ENCODE data around the gene CNTN3. TPM values are rescaled to one million over a fixed set of nuclear protein-coding genes. Genes with fewer than 3 reads are reported as not detected.

Gene CNTN3
- total RNA-seq, 1 experiment from 2014 or later: 2.6 TPM

GRCh38 chr3:74613521-74614106 is 845 bp downstream of the CNTN3 start:
- intact Hi-C loops (cut with micrococcal nuclease): loop anchor here (10.0 kb wide), 1 partner anchor 79 kb away; no protein-coding TSS in a partner anchor
- BruUV-seq (replicated peaks): no TSS peak
- H3K9me3 Mint-ChIP-seq (ENCODE audit: unreplicated experiment): no peaks in the 10 kb centered on the region
- peaks cover 14% of the 10 kb centered on the region for H3K4me1 Mint-ChIP-seq (ENCODE audit: insufficient read depth, unreplicated experiment)
- TF ChIP-seq CTCF (IDR thresholded peaks at IDR 0.05; ENCODE audit: unreplicated experiment): no peak
- H3K36me3 Mint-ChIP-seq (ENCODE audit: insufficient read depth, unreplicated experiment): no peaks in the 10 kb centered on the region
- H3K27ac Mint-ChIP-seq (ENCODE audit: low read depth, unreplicated experiment): peak overlapping the region; percentile 36
- peak overlapping the region; percentile 74 for H3K4me3 Mint-ChIP-seq (ENCODE audit: unreplicated experiment)
- no peaks in the 10 kb centered on the region for H3K27me3 Mint-ChIP-seq (ENCODE audit: insufficient read depth, unreplicated experiment)
- CTCF ChIA-PET: interaction anchor here (0.5 to 0.9 kb wide), 2 partner anchors 347 to 423 kb away, joined by 3 read pairs; no protein-coding TSS in a partner anchor
- POLR2A ChIA-PET: no interaction called here
- DNase-seq (ENCODE audit: unreplicated experiment): peak; percentile 19

DNA sequence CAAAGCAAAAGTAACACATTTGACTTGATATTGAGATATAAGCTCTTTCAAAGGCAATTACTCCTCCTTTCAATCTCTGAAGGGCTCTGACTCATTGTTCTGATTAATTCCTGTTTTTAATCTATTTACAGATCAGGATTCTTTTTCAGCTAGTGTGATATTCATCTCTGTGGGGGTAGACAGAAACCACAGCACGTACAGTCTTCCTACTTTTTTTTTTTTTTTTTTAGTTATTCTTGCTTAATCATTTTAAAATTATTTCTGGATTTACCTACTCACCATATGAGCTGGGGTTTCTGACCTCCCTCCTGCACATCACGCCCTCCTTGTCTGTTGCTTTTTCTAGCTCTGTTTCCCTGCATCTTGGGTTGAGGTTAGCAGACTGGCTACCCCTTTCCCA is 1.4 kb downstream of the CNTN3 start:
- intact Hi-C loops (cut with micrococcal nuclease): loop anchor here (10.0 kb wide), 1 partner anchor 78 kb away; no protein-coding TSS in a partner anchor
- peaks cover 14% of the 10 kb centered on the region for H3K4me1 Mint-ChIP-seq (ENCODE audit: insufficient read depth, unreplicated experiment)
- CTCF ChIA-PET: interaction anchor here (0.5 to 0.9 kb wide), 2 partner anchors 346 to 422 kb away, joined by 3 read pairs; no protein-coding TSS in a partner anchor
- BruUV-seq (replicated peaks): TSS peak; percentile 22
- DNase-seq (ENCODE audit: unreplicated experiment): peak; percentile 24
- POLR2A ChIA-PET: no interaction called here
- peak overlapping the region; percentile 36 for H3K27ac Mint-ChIP-seq (ENCODE audit: low read depth, unreplicated experiment)
- no peaks in the 10 kb centered on the region for H3K9me3 Mint-ChIP-seq (ENCODE audit: unreplicated experiment)
- no peak for TF ChIP-seq CTCF (IDR thresholded peaks at IDR 0.05; ENCODE audit: unreplicated experiment)
- peaks cover 5% of the 10 kb centered on the region for H3K36me3 Mint-ChIP-seq (ENCODE audit: insufficient read depth, unreplicated experiment)
- no peaks in the 10 kb centered on the region for H3K27me3 Mint-ChIP-seq (ENCODE audit: insufficient read depth, unreplicated experiment)
- H3K4me3 Mint-ChIP-seq (ENCODE audit: unreplicated experiment): peak overlapping the region; percentile 74

DNA sequence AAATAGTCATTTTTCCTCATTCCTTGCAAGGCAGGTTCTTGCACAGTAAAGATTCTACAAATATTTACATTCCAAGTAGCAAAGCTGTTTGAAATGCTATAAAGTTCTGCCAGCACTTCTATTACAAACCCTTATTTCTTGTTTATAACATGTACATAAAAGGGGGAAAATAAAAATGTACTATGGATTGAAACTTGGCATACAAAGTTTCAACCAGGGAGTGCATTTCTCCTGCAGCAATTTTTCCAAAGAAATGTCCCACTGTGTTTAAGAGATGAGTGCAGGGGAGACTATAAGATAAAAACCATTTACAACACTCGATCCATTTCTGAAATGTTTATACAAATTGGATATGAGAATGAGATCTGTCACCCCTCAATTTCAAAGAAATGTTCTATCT is 3.3 kb downstream of the CNTN3 start:
- H3K36me3 Mint-ChIP-seq (ENCODE audit: insufficient read depth, unreplicated experiment): peaks cover 6% of the 10 kb centered on the region
- ChIA-PET POLR2A (no interaction called here), CTCF (no interaction called here)
- intact Hi-C loops (cut with micrococcal nuclease): loop anchor here (10.0 kb wide), 1 partner anchor 76 kb away; no protein-coding TSS in a partner anchor
- no TSS peak for BruUV-seq (replicated peaks)
- H3K4me1 Mint-ChIP-seq (ENCODE audit: insufficient read depth, unreplicated experiment): peaks cover 14% of the 10 kb centered on the region
- TF ChIP-seq CTCF (IDR thresholded peaks at IDR 0.05; ENCODE audit: unreplicated experiment): no peak
- no peak overlapping the region for H3K27ac Mint-ChIP-seq (ENCODE audit: low read depth, unreplicated experiment)
- H3K4me3 Mint-ChIP-seq (ENCODE audit: unreplicated experiment): no peak overlapping the region
- no peak for DNase-seq (ENCODE audit: unreplicated experiment)
- no peaks in the 10 kb centered on the region for H3K9me3 Mint-ChIP-seq (ENCODE audit: unreplicated experiment)
- H3K27me3 Mint-ChIP-seq (ENCODE audit: insufficient read depth, unreplicated experiment): no peaks in the 10 kb centered on the region

GRCh38 chr3:74607803-74608202 is 6.7 kb downstream of the CNTN3 start:
- peaks cover 6% of the 10 kb centered on the region for H3K36me3 Mint-ChIP-seq (ENCODE audit: insufficient read depth, unreplicated experiment)
- H3K4me1 Mint-ChIP-seq (ENCODE audit: insufficient read depth, unreplicated experiment): peaks cover 7% of the 10 kb centered on the region
- TF ChIP-seq CTCF (IDR thresholded peaks at IDR 0.05; ENCODE audit: unreplicated experiment): no peak
- H3K4me3 Mint-ChIP-seq (ENCODE audit: unreplicated experiment): no peak overlapping the region
- intact Hi-C loops (cut with micrococcal nuclease): no loop called here
- CTCF ChIA-PET: no interaction called here
- no TSS peak for BruUV-seq (replicated peaks)
- DNase-seq (ENCODE audit: unreplicated experiment): no peak
- no peak overlapping the region for H3K27ac Mint-ChIP-seq (ENCODE audit: low read depth, unreplicated experiment)
- H3K9me3 Mint-ChIP-seq (ENCODE audit: unreplicated experiment): no peaks in the 10 kb centered on the region
- POLR2A ChIA-PET: no interaction called here
- no peaks in the 10 kb centered on the region for H3K27me3 Mint-ChIP-seq (ENCODE audit: insufficient read depth, unreplicated experiment)

Data from MCF 10A (cell line).